ENCODE measurements around the gene RABGAP1.

Gene RABGAP1

DNA sequence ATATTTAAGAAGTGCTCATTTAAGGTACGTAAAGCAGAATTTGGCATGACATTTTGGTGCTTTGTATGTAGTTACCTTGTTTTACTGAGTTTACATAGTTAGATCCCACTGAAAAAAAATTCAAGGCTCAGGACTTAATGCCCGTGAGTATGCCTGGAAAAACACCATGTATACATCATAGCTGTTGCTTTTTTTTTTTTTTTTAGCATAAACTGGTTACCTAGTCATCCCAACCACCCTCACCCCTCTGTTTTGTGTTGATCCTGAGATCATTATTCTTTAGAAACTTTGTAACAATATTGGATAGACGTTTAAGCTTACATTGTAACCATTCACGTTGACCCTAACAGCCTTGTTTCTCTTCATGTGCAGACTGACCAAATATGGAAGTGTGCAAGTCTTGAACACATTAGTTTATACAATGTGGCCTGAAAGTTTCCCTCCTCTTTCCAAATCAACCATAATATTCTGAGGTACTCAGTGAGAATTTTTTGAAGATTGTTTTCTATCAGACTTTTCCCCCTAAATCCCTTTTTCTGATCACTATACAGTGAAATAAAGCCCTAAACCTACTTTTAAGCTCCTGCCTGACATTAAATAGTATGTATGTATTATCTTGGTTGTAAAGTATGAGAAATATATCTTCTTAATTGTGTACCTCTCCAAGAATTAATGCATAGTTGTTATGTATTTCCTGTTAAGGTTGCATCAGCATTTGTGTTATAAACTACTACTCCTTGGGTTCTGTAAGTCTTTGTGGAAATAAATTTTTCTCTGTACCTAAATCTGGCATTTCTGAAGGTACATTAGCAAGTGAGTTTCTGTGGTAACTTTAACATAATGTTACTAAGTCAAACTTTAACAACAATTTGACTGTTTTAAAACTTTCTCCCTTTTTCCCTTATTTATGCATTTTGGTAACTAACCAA lies 4.4 kb downstream of the RABGAP1 start:
- no peak for DNase-seq

DNA sequence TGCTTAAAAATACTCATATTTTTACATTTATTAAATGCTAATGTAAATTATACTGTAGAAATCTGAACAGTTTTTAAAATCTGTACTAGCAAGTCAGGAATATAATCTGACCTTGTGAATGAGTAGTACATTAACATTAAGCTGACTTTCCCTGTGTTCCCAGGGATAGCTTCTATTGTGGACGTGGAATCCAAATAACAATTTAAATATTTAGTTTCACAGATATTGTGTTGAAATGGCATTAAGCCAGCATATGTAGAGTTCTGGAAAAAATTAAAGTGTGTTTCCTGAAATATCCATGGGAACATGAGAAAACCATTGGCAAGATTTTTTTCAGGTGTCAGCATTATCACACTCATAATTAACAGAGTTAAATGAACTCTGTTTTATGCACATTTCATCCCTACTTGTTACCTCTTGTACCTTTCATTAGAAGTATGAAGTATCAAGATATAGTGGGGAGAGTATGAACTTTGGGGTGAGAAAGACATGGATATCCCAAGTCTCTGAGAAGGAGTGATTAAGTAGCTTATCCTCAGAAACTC lies 5.7 kb downstream of the RABGAP1 start:
- DNase-seq, result no peak

DNA sequence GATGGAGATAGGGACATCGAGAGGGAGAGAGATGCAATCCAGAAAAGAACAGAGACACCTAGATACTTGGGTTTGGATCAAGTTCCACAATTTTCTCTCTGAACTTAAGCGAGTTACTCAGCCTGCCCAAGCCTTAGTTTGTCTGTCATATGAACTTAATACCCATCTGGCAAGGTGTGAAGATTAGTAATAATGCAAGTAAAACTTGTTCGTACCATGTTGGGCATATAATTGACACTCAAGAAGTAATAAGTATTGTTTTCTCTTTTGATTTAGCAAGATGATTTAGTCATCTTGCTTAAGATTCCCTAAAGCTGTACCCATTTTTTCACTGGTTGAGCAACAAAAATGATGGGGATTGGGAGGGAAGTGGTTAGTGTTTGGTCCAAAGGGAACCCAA lies 7.5 kb downstream of the RABGAP1 start:
- DNase-seq, result no peak

DNA sequence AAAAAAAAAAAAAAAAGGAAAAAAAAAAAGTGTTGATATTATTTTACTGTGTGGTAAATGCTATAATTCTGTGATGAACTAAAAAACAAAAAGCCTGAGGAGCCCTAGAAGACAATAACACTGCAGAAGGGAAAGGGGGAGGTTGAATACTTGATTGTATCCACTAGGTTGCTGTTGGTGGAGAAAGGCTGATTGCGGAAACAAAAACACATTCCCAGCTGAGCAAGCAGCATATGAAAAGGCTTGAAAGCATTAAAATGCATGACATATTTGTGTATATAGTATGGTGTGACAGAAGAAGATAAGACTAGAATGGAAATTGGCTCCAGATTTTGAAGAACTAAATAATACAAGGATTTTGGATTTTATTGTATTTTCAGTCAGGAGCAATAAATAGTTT lies 8.9 kb downstream of the RABGAP1 start:
- no peak for DNase-seq

DNA sequence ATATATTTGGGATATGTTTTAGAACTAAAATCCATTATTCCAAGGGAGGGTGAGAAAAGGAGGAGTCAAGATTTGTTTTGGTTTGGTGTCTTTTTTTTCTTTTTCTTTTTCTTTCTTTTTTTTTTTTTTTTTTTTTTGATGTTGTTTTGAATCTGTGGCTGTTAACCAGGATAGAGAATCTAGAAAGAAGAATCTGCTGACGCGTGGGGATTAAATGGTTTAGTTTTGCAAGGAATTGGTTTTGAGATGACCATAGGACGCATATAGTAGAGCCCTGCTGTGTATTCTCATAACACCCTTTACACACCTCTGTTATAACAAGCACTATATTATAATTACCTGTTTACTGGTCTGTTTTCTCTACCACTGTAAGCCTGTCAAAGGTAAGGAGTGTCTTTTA lies 9.4 kb downstream of the RABGAP1 start:
- no peak for DNase-seq

DNA sequence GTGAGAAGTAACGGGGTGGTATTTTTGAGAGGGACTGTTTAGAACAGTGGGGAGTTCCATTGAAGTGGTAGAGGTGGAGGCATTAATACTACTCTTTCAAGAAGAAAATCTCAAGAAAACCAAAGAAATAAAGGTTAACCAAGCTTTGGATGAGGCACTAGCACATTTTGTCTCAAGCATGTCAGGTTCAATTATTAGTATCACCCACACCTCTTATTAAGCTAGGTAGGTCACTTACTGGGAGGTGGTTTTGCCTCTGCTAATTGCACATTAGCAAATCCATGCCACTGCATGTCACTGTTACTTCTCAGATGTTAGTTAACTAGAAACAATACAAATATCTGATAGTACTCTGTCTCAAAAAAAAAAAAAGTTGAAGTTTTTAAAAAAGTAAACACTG lies 10.2 kb downstream of the RABGAP1 start:
- DNase-seq, result no peak

DNA sequence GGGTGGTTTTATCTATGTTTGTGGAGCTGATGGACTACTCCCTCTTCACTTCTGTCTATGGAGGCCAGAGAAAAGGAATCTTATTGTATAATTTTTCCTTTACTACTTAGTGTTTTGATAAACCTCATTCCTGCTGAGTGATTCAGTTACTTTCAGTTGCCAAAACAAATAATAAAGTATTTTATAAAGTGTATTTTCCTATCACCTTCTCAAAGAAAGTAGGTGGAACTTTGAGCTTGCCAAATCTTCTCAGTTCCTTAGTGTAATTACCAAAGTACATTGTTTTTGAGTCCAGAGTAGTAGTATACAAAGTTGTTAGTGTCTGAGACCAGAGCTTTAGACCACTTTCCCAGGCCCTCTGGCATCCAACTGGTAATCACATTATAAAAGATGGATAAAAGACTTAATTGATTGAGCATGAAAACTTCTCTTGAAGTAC lies 13.5 kb downstream of the RABGAP1 start:
- no peak for DNase-seq

DNA sequence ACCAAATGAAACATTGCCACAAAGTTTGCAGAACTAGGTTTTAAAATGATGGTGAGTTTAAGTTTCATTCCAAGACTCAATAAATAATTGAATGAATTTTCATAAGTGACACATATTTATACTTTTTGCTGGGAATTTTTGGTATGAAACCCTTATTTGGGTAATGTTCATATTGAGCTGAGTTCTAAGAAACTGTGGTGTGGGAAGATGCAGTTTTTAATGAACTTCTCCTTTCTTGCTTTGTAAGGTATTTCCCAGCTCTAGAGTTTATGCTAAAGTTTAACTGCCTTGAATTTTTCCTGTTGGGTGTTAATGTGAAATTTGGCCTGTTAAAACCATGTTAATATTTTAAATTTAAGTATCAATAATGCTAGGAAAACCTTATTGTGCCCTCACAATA lies 15.1 kb downstream of the RABGAP1 start:
- DNase-seq, result no peak

DNA sequence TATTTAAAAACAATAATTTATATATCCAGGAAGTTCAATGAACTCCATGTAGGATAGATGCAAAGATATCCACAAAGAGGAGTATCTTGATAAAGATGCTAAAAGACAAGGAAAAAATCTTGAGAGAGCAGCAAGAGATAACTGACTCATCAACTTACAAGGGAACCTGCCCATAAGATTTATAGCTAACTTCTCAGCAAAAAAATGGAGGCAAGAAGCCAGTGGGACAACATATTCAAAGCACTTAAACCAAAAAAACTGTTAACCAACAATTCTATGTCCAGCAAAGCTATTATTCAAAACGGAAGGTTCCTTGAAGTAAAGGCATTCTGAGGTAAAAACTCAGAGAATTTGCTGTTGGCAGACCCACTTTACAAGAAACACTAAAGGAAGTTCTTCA lies 20.3 kb downstream of the RABGAP1 start:
- DNase-seq, result no peak

DNA sequence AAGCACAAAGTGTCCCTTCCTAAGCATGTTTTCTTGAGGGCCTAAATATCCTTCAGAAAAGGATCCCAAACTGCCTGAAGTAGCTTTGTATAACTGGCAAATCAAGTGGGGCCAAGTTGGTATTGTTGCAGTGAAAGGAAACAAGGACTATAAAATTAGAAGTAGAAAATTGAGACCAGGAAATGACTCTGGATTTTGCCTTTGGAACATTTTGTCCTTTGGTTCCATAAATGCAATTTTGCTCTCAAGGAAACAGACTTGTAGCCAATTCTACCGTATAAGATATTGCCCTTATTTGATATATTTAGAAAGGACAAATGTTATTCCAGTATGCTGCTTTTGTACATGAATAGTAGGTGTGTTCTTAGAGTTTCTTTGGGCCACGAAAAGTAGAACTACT lies 34.4 kb downstream of the RABGAP1 start:
- DNase-seq, result no peak

DNA sequence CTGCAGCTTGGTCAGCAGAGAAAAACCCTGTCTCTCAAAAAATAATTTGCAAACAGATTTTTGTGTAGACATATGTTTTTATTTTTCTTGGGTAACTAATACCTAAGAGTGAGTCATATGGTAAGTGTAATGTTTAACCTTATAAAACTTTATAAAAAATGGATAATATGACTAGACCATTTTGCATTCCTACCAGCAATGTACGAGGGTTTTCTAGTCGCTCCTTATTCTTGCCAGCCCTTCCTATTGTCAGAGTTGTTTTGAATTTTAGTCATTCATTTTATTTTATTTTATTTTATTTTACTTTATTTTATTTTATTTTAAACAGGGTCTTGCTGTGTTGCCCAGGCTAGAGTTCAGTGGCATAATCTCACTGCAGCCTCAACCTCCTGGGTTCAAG lies 37.8 kb downstream of the RABGAP1 start:
- no peak for DNase-seq

DNA sequence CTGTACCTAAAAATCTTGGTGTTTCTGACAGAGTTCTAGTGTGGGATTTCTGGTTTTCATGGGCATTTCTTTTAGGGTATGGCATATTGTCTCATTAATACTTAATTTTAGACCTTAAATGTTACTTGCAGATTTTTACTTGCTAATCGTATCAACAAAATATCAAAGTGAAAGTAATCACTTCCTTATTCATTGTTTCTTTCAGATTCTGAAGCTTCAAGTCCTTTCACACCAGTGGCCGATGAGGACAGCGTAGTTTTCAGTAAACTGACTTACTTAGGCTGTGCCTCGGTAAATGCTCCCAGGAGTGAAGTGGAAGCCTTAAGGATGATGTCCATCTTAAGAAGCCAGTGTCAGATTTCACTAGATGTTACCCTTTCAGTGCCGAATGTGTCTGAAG lies 45.2 kb downstream of the RABGAP1 start:
- DNase-seq, result no peak

DNA sequence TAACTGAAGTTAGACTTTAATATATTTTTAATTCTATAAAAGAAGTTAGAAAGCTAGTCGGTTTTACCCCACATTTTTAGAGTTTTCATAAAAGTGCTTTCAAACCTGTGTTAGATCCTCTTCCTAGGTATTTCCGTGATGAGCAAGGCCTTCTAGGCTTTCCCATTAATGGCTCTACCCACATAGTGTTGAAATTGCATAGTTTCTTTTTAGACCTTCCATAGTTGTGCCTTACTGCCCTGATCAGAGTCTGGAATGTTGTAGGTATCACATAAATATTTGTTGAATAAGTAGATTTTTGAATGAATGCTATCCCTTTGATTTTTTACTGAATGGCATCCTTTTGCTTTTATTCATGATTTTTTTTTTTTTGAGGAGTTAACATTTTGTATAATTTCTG lies 47.3 kb downstream of the RABGAP1 start:
- DNase-seq, result no peak

DNA sequence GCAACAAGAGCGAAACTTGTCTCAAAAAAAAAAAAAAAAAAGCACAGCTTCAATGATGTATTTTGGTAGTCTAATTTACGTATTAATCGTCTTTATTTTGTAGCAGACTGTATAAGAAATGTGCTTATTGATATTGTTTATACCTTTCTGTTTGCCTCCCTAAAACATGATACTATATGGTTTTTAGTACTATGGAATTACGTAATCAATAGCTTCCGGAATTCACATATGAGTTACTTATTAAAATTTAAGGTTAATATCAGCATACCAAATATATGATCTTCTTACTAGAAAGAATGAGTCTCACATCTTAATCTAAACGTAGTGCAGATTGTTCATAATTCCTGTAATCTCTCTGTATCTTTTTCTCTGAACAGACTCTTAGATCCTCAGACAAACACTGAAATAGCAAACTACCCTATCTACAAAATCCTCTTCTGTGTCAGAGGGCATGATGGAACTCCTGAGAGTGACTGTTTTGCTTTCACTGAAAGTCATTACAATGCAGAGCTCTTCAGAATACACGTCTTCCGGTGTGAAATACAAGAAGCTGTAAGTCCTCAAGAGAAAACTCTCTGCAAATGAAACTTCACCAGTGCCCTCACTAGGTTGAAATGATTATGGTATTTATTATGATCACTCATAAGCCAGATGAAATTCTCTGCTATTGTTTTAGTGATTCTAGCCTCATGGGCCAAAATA lies 48.3 kb downstream of the RABGAP1 start:
- DNase-seq, result no peak

DNA sequence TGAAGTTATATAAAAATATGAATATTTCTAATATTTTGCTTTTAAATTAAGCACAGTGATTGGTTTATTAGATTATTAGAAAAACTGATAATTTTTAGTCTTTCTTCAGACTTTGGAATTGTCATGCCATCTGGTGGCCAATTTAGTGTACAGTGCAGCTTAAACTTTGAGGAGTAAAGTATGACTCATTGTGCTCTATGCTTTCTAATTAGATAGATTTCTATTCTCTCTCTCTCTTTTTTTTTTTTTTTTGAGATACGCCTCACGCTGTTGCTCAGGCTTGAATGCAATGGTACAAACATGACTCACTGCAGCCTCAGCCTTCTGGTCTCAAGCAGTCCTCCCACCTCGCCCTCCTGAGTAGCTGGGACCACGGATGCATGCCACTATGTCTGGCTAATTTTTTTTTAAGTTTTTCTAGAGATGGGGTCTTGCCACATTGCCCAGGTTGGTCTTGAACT lies 50.6 kb downstream of the RABGAP1 start:
- DNase-seq, result no peak

DNA sequence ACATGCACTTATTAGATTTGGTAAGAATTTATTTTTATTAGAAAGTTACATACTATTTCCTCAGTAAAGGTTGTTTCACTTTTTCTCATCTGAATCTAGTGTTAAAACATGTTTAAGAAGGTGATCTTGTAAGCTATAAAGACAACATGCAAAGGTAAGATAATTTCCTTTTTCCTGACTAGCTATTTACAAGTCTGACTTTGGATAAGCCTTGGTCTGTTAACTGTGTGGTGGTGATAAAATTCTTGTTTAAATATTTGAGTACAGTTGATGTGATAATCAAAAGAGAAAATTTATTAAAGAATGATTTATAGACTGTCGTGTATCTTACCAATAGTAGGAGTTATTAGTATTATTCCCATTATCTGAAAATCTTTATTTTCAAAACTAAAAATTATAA lies 55.8 kb downstream of the RABGAP1 start:
- no peak for DNase-seq

DNA sequence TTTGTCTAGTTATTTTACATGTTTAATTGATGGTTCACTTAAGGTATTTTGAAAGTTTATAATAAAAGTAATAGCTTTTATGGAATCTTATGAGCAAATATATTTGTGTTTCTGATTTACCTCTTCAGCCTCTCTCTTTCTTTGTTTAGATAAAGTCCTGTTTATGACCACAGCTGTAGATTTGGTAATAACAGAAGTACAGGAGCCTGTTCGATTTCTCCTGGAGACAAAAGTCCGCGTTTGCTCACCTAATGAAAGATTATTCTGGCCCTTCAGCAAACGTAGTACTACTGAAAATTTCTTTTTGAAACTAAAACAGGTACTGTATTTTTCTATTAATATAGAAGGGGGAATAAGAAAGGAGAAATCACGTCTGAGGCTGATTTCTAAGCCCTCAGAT lies 57.6 kb downstream of the RABGAP1 start:
- DNase-seq, result no peak

DNA sequence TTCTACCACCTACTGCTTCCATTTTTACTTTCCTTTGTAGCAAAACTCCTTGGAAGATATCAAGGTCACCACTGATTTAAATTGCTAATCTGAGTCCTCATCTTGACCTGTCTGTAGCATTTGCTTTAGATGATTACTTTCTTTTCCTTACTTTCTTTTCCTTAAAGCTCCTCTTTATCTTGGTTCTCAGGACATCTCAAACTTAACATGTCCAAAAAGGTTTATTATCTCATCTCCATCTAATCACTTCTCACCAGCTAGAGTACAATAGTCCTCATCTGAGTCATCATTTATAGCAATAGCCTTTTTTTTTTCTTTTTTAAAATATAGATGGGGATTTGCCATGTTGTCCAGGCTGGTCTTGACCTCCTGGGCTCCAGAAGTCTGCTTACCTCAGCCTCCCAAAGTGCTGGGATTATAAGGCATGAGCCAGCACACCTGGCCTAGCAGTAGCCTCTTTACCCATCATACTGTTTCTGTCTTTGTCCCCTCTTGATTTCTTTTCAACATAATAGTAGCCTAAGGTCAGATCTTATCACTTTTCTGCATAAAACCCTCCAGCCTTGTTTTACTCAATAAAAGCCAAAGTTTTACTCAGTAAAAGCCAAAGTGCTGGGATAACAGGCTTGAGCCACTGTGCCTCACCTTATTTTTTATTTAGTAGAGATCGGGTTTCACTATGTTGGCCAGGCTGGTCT lies 59.7 kb downstream of the RABGAP1 start:
- no peak for DNase-seq

DNA sequence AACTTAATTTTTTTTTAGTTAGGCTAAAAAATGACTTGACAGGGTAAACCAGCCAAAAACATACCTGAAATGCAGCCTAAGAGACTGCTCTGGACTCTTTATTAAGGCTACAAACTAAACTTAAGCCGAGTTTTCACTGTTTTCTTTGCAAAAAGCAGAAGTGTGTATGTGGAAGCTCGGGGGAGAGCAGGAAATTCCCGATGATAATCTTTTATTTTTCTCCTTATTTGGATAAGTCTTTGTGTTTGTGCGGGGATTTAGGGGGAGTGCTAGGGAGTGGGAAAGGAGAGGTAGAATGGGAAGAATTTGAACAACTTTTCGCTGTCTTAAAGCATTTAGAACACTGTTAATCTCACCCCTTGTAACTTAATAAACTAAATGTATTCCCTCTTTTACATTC lies 61.9 kb downstream of the RABGAP1 start:
- DNase-seq, result no peak

DNA sequence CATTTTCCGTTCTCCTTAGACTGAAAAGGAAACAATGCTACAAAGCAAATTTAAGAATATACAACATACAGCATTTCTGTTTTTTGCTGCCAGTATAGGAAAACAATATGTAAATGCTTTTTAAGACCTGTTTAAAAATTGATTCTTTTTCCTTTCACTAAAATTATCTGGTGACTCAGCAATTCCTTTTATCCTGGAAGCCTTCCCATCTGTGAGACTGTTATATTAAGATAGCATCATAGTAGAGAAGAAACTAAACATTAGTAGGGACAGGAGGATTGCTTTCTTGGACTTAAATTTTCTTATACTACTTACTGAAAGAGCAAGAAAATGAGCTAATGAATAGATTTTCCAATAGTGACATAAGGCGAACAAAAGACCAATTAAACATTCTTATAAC lies 62.6 kb downstream of the RABGAP1 start:
- DNase-seq, result no peak

DNA sequence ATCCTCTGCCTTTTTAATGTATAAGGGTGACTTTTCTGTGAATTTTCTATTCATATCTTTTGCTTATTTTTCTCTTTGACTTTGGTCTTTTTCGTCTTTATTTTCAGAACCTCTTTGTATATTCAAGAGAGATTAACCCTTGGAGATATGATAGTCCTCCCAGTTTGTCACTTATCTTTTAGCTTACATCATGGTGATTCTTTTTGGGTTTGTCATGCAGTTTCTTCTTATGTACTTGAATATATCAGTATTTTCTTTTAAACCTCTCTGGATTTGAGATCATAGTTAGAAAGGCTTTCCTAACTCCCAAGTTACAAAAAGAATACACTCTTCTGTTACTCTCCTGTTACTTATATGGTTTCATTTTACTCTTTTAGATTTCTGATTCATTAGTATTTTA lies 65.1 kb downstream of the RABGAP1 start:
- DNase-seq, result no peak

DNA sequence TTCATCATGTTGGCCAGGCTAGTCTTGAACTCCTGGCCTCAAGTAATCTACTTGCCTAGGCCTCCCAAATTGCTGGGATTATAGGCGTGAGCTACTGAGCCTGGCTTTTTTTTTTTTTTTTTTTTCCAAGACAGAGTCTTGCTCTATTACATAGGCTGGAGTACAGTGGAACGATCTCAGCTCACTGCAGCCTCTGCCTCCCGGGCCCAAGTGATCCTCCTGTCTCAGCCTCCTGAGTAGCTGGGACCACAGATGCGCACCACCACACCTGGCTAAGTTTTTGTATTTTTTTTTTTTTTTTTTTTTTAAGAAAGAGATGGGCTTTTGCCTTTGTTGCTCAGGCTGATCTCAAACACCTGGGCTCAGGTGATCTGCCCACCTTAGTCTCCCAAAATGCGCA lies 66.4 kb downstream of the RABGAP1 start:
- no peak for DNase-seq

DNA sequence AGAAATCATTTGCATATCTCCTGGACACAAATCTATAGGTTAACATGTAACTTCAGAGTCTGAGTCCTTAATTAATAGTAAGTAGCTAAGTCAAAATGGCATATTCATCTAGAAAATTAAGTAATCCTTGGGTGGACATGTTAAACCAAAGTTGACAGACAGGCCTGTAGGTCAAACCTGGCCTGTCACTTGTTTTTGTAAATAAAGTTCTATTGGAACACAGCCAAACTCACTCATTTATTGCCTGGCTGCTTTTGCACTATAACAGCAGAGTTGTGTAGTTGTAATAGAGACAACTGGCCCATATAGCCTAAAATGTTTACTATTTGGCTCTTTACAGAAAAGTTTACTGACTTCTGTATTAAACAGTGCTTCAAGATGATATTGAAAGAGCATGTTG lies 68.1 kb downstream of the RABGAP1 start:
- no peak for DNase-seq
